GM13976 (cell line): ENCODE data around the gene NPFF.

ENCODE experiments used
- DNase-seq: peaks from one replicate; pipeline ENCODE4 v3.0.0; 2012; ENCODE audit warnings: low spot score
- in situ Hi-C: fragments of 300-500 bp; cut with MboI; formaldehyde crosslinking; loops from one replicate; pipeline ENCODE4 v1.12.0; 2022; ENCODE audit warnings: low sequenced_read_pairs, mixed read lengths, inconsistent platforms; ENCODE audit not compliant: unreplicated experiment
- TF ChIP-seq, protein P1 (sequence below): IDR thresholded peaks from 2 replicates; pipeline ENCODE4 v1.5.1; 2012; ENCODE audit warnings: borderline replicate concordance, mild to moderate bottlenecking; ENCODE audit not compliant: insufficient read depth; ENCODE audit errors: extremely low read depth, missing control alignments, control extremely low read depth

The NPFF gene

DNA sequence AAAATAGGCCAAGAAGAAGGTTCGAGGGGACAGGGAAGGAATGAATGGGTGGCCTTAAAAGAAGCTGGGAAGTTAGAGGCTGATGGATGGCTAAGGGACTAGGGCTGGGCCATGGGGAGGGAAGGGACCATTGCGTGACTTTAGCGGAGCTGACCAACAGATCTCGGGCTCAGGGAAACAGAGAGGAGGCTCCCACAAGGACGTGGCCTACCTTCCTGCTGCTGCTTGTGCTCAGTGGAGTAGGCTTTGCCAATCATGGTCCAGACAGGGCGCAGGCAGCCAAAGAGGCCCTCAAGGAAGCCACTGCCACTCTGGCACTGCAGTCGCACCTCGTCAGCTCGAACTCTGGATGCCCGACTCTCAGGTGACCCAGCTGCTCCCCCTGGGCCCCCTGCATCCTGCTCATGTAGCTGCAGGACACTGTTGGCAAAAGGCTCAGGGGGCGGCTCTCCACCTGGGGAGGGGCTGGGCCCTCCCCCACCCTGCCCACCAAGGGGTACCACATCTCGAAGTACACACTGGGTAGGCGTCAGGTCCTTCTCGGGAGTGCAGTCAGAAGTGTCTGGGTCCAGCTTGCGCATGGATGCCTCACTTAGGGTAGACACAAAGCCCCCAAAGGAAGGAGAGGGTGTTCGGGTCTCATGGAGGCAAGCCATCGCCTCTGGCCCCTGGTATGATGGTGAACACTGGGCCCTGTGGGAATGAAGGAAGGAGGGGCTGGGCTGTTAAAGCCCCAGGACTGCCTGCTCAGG lies 20.4 kb downstream of the NPFF start:
- TF ChIP-seq, protein P1, sequence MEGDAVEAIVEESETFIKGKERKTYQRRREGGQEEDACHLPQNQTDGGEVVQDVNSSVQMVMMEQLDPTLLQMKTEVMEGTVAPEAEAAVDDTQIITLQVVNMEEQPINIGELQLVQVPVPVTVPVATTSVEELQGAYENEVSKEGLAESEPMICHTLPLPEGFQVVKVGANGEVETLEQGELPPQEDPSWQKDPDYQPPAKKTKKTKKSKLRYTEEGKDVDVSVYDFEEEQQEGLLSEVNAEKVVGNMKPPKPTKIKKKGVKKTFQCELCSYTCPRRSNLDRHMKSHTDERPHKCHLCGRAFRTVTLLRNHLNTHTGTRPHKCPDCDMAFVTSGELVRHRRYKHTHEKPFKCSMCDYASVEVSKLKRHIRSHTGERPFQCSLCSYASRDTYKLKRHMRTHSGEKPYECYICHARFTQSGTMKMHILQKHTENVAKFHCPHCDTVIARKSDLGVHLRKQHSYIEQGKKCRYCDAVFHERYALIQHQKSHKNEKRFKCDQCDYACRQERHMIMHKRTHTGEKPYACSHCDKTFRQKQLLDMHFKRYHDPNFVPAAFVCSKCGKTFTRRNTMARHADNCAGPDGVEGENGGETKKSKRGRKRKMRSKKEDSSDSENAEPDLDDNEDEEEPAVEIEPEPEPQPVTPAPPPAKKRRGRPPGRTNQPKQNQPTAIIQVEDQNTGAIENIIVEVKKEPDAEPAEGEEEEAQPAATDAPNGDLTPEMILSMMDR, result no peak
- no peak for DNase-seq

DNA sequence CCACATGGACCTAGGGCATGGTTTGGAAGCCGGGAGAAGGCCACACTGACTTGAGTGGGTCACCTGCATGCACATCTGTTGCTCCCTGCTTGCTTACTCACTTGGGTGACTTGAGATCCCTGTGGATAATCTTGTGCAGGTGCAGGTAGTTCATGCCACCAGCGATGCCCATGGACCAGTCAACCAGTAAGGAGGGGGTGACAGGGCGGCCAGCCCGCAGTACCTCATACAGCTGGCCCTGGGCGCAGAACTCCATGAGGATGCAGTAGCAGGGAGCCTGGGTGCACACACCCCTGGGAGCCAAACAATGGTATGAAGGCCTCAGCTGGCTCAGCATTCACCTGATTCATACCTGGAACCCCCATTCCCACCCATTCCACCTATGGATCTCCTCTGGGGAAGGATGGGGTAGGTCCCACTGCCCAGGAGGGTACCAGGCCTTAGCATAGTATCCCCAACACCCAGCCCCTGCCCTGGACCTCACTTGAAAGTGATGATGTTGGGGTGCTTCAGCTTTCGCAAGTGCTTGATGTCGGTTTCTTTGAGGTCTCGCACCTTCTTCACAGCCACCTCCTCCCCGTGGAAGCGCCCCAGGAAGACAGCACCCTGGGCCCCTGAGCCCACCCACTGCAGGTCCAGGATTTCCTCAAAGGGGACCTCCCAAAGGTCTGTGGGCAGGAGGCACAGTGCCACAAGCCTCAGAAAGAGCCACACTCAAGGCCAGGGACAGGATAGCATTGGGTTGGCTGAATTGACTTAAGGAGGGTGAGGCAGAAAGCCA lies 21.1 kb downstream of the NPFF start:
- no peak for DNase-seq
- in situ Hi-C loops, result no loop called here
- TF ChIP-seq, protein P1, result no peak

More for the DNA sequence above, 20.4 kb downstream of the NPFF start:
- in situ Hi-C loops, result no loop called here

DNA sequence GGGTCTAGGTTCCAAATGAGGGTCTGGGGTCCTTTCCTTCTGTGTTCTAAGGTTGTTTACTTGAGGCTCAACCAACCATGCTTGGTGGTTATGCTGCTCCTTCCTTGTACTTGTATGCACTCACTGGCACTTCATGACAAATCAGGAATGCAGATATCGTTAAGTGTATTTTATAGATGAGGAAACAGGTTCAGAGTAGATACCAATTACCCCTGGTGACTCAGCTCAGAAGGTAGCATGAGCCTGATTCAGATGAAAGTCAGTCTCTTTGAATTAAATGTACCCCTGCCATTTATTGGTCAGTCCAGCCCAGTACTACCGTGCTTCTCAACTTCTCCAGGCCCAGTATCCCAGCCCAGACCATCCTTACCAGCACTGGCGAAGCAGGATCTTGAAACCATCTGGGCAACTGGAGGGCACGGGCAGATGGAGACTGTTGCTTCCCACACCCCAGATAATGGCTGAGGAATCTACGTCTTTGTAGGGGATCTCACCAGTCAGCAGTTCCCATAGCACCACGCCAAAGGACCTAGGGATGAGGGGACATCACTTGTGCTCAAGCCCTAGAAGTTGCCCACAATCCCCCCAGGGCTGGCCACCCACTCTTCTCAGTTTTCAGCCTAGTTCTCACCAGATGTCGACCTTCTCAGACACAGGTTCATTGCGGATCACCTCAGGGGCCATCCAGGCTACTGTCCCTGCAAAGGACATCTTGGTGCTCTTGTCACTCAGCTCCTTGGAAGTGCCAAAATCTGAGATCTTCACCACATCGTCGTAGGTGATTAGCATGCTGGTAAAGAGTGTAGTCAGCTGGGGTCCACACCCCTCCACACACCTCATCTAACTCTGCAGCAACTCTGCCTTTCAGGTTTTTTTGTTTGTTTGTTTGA lies 22.4 kb downstream of the NPFF start:
- in situ Hi-C loops, result no loop called here
- TF ChIP-seq, protein P1, result no peak

DNA sequence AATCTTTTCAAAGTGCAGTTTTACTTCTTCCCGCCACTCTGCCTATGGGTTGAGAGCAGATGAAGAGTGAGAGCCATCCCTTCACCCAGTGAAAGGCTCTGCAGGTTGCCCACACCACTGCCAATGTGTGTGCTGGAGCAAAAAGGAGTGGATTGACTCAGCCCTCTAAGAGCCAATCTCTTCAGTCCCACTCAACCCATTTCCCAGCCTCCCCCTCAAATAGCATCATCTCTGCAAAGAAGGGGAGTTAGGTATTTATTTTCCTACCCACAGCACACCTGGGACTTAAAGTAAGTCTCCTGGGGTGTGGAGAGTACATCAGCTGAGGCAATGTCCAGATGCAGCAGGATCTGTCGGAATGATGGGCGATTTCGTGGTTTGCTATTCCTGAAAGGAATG lies 23.3 kb downstream of the NPFF start:
- TF ChIP-seq, protein P1, result no peak
- in situ Hi-C loops, result no loop called here
- no peak for DNase-seq

More for the DNA sequence above, 22.4 kb downstream of the NPFF start:
- DNase-seq, result no peak

DNA sequence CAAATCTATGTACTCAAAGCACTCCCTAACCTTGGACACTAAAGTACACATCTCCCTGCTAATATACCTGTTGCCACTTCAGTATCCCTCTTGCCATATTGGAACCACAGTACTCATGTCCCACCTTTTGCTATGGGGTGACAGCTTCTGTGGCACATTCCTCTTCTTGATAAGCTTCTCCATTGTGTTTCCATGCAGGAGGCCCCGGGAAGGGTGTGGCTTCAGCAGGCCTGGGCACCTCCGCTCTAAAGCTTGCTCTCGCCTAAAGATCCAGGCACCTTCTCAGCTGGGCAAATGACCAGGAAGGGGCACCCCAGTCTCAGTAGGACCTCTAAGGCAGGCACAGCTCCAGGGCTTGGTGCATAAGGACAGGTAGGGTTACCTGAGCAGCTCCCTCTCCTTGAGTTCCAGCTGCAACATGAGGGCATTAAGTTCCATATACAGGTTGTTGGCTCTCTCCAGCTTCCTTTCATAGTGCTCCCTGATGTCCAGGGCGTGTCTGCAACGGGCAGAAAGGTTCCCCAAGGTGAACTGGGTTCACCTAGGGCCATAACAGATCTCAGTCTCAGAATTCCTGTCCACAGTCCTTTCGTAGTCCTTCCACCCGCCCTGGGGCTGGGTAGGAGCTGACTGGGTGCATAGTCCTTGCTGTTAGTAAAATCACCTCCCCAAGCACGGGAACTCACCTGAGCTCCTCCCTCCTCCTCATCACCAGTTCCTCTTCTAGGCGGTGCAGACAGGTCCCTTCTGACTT lies 23.9 kb downstream of the NPFF start:
- in situ Hi-C loops, result no loop called here
- TF ChIP-seq, protein P1, result no peak
- no peak for DNase-seq
